Mucosa of descending colon (tissue), 3 donors: ENCODE data around the gene WDR7. TPM values are rescaled to one million over a fixed set of nuclear protein-coding genes. Genes with fewer than 3 reads are reported as not detected.

Experiments
- ATAC-seq: fragments of 200-7000 bp; cut with Tn5 transposase; one replicate; pipeline ENCODE4 v1.9.1; 2020; ENCODE audit warnings: mild to moderate bottlenecking, moderate library complexity
- DNase-seq, 3 donors: peaks; one replicate each; pipeline ENCODE4 v3.0.0-alpha.2; 2020
- H3K36me3 ChIP-seq: fragments of 200-600 bp; one replicate; pipeline ENCODE4 v1.8.0; 2021; ENCODE audit warnings: low read depth, mild to moderate bottlenecking
- H3K4me1 ChIP-seq: fragments of 200-600 bp; one replicate; pipeline ENCODE4 v1.8.0; 2021; ENCODE audit warnings: low read depth, mild to moderate bottlenecking
- H3K4me3 ChIP-seq: fragments of 200-600 bp; one replicate; pipeline ENCODE4 v1.8.0; 2021; ENCODE audit warnings: mild to moderate bottlenecking
- H3K9me3 ChIP-seq: fragments of 200-600 bp; one replicate; pipeline ENCODE4 v1.8.0; 2021; ENCODE audit warnings: mild to moderate bottlenecking
- CTCF ChIP-seq: fragments of 200-600 bp; IDR thresholded peaks from one replicate; pipeline ENCODE4 v1.8.0; 2022; ENCODE audit warnings: antibody characterized with exemption, mild to moderate bottlenecking
- intact Hi-C, 2 donors: fragments of 100-400 bp; cut with DNase I in 1 of 2; cut with micrococcal nuclease in 1 of 2; formaldehyde crosslinking; loops; one replicate each; pipeline versions ENCODE4 v1.11.0 to v1.11.1; 2022; cut with DNase I, micrococcal nuclease
- total RNA-seq, 3 donors: library from RNA; stranded (reverse); fragmentation: NEBNext Ultra II Directional in 2 of 3; extraction: Animal tissue kit (Norgen Biotek cat#: 25700) in 2 of 3; gene quantifications; one replicate each; pipeline versions ENCODE4 v1.2.1 to v1.2.4, GENCODE V29; 2021 to 2023
- donor health status: DM: no; HTN: no; CAD: no; lungs with moderate emphysema.
- donor health status: DM: no; HTN: no; CAD: no.
- donor health status: DM: no; HTN: yes; CAD: no.

WDR7 gene
- total RNA-seq, 3 donors from 2014 or later, result 28.4 to 38.8 (median 29.3) TPM

GRCh38 chr18:56691530-56691929 lies 40.4 kb downstream of the WDR7 start:
- DNase-seq (no peak), ATAC-seq (no peak)
- intact Hi-C loops, result no loop called here
- Histone ChIP-seq H3K36me3 (no peaks in the 10 kb centered on the region), H3K4me1 (no peaks in the 10 kb centered on the region), H3K4me3 (no peak overlapping the region), H3K9me3 (no peaks in the 10 kb centered on the region)
- TF ChIP-seq CTCF, result no peak

GRCh38 chr18:56696966-56697365 lies 45.8 kb downstream of the WDR7 start:
- H3K4me1 ChIP-seq, result no peaks in the 10 kb centered on the region
- no peaks in the 10 kb centered on the region for H3K9me3 ChIP-seq
- no peaks in the 10 kb centered on the region for H3K36me3 ChIP-seq
- DNase-seq, result no peak
- no peak for ATAC-seq
- H3K4me3 ChIP-seq, result no peak overlapping the region
- no peak for TF ChIP-seq CTCF
- intact Hi-C loops, result no loop called here

GRCh38 chr18:56702946-56703345 lies 51.8 kb downstream of the WDR7 start:
- TF ChIP-seq CTCF, result no peak
- Histone ChIP-seq H3K9me3 (no peaks in the 10 kb centered on the region), H3K4me3 (no peak overlapping the region), H3K36me3 (no peaks in the 10 kb centered on the region), H3K4me1 (no peaks in the 10 kb centered on the region)
- intact Hi-C loops, result no loop called here
- ATAC-seq, result no peak
- DNase-seq, result peak in 1 of 3 donors; percentile 45

- H3K4me1 ChIP-seq, result no peaks in the 10 kb centered on the region
- no peak overlapping the region for H3K4me3 ChIP-seq
- no peaks in the 10 kb centered on the region for H3K9me3 ChIP-seq
- DNase-seq, result peak in 1 of 3 donors; percentile 5
- intact Hi-C loops, result no loop called here
- ATAC-seq, result peak; percentile 84
- TF ChIP-seq CTCF, result no peak
- H3K36me3 ChIP-seq, result no peaks in the 10 kb centered on the region
Observed at GRCh38 chr18:56709463-56709862, 58.3 kb downstream of the WDR7 start.

- no peak for TF ChIP-seq CTCF
- intact Hi-C loops, result no loop called here
Observed at GRCh38 chr18:56711708-56712445, 60.7 kb downstream of the WDR7 start.

More at GRCh38 chr18:56711708-56712445, 60.7 kb downstream of the WDR7 start:
- Histone ChIP-seq H3K4me1 (no peaks in the 10 kb centered on the region), H3K9me3 (no peaks in the 10 kb centered on the region), H3K4me3 (no peak overlapping the region), H3K36me3 (no peaks in the 10 kb centered on the region)
- DNase-seq (no peak), ATAC-seq (no peak)
